NCI-H1930 (cell line): Measurements from ENCODE around the gene TOMM40.
A peak's percentile ranks its signal among the peaks of the same experiment; 100 is the strongest.
"Not testable (repeated sequence)": the region's sequence is repeated elsewhere in the genome, so short reads cannot be mapped to it uniquely, and the experiment has no call there.

ENCODE experiments used
- DNase-seq, 2 experiments: peaks; one replicate each; lab custom pipeline; 2025; lab: John Stamatoyannopoulos, UW

TOMM40 gene

GRCh38 chr19:44897835-44898234 is 6.8 kb downstream of the TOMM40 start:
- DNase-seq, result no peak

- no peak for DNase-seq
Measured at GRCh38 chr19:44900328-44901244, 9.5 kb downstream of the TOMM40 start.

DNA sequence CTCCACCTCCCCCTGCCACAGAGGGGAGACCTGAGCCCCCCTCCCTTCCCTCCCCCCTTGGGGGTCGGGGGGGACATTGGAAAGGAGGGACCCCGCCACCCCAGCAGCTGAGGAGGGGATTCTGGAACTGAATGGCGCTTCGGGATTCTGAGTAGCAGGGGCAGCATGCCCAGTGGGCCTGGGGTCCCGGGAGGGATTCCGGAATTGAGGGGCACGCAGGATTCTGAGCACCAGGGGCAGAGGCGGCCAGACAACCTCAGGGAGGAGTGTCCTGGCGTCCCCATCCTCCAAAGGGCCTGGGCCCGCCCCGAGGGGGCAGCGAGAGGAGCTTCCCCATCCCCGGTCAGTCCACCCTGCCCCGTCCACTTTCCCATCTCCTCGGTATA is 12.2 kb downstream of the TOMM40 start:
- DNase-seq, result no peak

DNA sequence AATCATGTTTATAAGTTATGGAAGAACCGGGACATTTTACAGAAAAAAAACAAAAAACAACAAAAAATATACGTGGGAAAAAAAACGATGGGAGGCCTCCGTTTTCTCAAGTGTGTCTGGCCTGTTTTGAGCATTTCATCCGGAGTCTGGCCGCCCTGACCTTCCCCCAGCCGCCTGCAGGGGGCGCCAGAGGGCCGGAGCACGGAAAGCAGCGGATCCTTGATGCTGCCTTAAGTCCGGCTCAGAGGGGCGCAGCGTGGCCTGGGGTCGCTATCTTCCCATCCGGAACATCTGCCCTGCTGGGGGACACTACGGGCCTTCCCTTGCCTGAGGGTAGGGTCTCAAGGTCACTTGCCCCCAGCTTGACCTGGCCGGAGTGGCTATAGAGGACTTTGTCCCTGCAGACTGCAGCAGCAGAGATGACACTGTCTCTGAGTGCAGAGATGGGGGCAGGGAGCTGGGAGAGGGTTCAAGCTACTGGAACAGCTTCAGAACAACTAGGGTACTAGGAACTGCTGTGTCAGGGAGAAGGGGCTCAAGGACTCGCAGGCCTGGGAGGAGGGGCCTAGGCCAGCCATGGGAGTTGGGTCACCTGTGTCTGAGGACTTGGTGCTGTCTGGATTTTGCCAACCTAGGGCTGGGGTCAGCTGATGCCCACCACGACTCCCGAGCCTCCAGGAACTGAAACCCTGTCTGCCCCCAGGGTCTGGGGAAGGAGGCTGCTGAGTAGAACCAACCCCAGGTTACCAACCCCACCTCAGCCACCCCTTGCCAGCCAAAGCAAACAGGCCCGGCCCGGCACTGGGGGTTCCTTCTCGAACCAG is 12.8 kb downstream of the TOMM40 start:
- peak; percentile 54 to 76 for DNase-seq

DNA sequence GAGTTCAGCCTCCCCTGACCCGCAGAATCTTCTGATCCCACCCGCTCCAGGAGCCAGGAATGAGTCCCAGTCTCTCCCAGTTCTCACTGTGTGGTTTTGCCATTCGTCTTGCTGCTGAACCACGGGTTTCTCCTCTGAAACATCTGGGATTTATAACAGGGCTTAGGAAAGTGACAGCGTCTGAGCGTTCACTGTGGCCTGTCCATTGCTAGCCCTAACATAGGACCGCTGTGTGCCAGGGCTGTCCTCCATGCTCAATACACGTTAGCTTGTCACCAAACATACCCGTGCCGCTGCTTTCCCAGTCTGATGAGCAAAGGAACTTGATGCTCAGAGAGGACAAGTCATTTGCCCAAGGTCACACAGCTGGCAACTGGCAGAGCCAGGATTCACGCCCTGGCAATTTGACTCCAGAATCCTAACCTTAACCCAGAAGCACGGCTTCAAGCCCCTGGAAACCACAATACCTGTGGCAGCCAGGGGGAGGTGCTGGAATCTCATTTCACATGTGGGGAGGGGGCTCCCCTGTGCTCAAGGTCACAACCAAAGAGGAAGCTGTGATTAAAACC is 13.5 kb downstream of the TOMM40 start:
- DNase-seq, result no peak

GRCh38 chr19:44905437-44906160 is 14.5 kb downstream of the TOMM40 start, which contains the start of gene APOE:
Gene APOE (plus strand): TSS chr19:44905796. CDS start chr19:44906625, 829 bp downstream.
- DNase-seq, result no peak

DNA sequence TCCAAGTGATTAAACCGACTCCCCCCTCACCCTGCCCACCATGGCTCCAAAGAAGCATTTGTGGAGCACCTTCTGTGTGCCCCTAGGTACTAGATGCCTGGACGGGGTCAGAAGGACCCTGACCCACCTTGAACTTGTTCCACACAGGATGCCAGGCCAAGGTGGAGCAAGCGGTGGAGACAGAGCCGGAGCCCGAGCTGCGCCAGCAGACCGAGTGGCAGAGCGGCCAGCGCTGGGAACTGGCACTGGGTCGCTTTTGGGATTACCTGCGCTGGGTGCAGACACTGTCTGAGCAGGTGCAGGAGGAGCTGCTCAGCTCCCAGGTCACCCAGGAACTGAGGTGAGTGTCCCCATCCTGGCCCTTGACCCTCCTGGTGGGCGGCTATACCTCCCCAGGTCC is 16.6 kb downstream of the TOMM40 start:
- DNase-seq, result no peak

- no peak for DNase-seq
Measured at GRCh38 chr19:44908074-44908835, 17.2 kb downstream of the TOMM40 start.

GRCh38 chr19:44908836-44909261 is 17.8 kb downstream of the TOMM40 start:
- DNase-seq, result no peak

- DNase-seq, result no peak
Measured at GRCh38 chr19:44909775-44910174, 18.7 kb downstream of the TOMM40 start.

- not testable (repeated sequence) for DNase-seq
Measured at GRCh38 chr19:44911896-44912295, 20.8 kb downstream of the TOMM40 start.

GRCh38 chr19:44912854-44913253 is 21.8 kb downstream of the TOMM40 start:
- DNase-seq, result no peak

DNA sequence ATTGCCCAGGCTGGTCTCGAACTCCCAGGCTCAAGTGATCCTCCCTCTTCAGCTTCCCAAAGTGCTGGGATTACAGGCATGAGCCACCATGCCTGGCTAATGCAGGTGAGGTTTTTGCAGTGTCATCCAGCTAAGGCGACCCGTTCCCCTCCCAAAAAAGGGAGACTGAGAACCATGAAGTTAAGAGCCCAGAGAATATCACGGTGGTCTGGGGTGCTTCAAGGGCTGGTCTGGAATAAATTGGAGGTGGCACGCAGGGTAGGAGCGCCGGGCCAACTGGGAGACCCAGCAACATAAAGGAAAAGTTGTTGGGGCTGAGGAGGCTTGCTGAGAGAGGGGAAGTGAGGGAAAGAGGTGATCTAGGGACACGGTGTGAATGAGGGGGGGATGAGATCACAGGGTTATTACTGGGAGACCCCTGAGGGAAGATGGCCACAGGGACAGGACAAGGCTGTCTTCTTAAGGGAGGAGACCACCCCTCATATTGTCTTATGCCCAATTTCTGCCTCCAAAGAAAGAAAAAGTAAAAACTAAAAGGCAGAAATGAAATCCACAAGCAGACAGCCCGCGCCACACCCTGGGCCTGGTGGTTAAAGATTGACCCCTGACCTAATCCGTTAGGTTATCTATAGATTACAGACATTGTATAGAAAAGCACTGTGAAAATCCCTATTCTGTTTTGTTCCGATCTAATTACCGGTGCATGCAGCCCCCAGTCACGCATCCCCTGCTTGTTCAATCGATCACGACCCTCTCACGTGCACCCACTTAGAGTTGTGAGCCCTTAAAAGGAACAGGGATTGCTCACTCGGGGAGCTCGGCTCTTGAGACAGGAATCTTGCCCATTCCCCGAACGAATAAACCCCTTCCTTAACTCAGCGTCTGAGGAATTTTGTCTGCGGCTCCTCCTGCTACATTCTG is 22.7 kb downstream of the TOMM40 start:
- not testable (repeated sequence) for DNase-seq

- peak; percentile 84 to 88 for DNase-seq
Measured at GRCh38 chr19:44914433-44915206, 23.6 kb downstream of the TOMM40 start, which contains the start of gene APOC1. Gene APOC1 (plus strand): TSS chr19:44914608. CDS start chr19:44914892, 284 bp downstream.

DNA sequence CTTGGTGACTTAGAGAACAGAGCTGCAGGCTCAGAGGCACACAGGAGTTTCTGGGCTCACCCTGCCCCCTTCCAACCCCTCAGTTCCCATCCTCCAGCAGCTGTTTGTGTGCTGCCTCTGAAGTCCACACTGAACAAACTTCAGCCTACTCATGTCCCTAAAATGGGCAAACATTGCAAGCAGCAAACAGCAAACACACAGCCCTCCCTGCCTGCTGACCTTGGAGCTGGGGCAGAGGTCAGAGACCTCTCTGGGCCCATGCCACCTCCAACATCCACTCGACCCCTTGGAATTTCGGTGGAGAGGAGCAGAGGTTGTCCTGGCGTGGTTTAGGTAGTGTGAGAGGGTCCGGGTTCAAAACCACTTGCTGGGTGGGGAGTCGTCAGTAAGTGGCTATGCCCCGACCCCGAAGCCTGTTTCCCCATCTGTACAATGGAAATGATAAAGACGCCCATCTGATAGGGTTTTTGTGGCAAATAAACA is 33.2 kb downstream of the TOMM40 start:
- DNase-seq, result no peak

- no peak for DNase-seq
Measured at GRCh38 chr19:44925114-44925891, 34.2 kb downstream of the TOMM40 start.

- not testable (repeated sequence) for DNase-seq
Measured at GRCh38 chr19:44926245-44927077, 35.4 kb downstream of the TOMM40 start.
